IPS-18a (cell line): ENCODE measurements around the gene SOCS4.

Source experiments
- H3K27ac ChIP-seq: one replicate; pipeline ENCODE4 v1.5.1; 2013; ENCODE audit warnings: low read length
- H3K27me3 ChIP-seq: one replicate; pipeline ENCODE4 v1.6.1; 2013; ENCODE audit warnings: mild to moderate bottlenecking, low read length; ENCODE audit not compliant: control insufficient read depth, insufficient read depth
- H3K36me3 ChIP-seq: one replicate; pipeline ENCODE4 v1.6.1; 2013; ENCODE audit warnings: low read depth, low read length; ENCODE audit not compliant: control insufficient read depth
- H3K4me1 ChIP-seq: one replicate; pipeline ENCODE4 v1.6.1; 2013; ENCODE audit warnings: low read depth, low read length; ENCODE audit not compliant: control insufficient read depth
- H3K4me3 ChIP-seq: one replicate; pipeline ENCODE4 v1.5.1; 2013; ENCODE audit warnings: low read length
- H3K9ac ChIP-seq: one replicate; pipeline ENCODE4 v1.6.1; 2013; ENCODE audit warnings: mild to moderate bottlenecking, low read length, moderate library complexity
- H3K9me3 ChIP-seq: one replicate; pipeline ENCODE4 v1.6.1; 2013; ENCODE audit warnings: low read depth, low read length; ENCODE audit not compliant: control insufficient read depth

SOCS4 gene

DNA sequence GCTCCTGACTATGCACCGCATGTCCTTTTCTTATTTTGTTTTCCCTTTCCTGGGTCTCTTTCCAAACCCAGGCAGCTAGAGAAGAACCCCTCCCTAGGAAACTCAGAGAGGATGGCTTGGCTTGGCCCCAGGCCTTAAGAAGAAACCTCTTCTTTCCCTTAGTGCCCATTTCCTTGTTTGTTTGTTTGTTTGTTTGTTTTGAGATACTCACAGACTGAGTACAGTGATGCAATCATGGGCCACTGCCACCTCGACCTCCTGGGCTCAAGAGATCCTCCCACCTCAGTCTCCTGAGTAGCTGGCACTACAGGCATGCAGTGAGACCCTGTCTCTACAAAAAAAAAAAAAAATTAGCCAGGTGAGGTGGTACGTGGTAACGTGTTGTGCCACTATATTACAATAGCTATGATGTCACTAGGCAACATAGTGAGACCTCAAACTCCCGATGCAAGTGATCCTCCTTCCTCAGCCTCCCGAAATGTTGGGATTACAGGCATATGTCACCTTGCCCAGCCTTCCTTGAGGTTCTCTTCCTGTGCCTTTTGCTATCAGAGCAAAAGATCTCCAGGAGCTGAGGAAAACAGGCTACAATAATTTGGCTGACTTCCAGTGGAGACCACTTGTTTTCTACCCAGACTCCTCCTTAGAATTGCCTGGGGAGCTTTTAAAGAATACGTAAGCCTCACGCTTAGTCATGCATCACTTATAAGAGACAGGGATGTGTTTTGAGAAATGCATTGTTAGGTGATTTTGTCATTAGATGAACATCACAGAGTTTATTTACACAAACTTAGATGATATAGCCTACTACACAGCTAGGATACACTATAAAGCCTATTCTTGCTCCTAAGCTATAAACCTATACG lies 67.5 kb downstream of the SOCS4 start:
- Histone ChIP-seq H3K27ac (no peak overlapping the region), H3K4me1 (no peaks in the 10 kb centered on the region), H3K9me3 (no peaks in the 10 kb centered on the region), H3K27me3 (no peaks in the 10 kb centered on the region), H3K4me3 (no peak overlapping the region), H3K9ac (no peak overlapping the region), H3K36me3 (no peaks in the 10 kb centered on the region)

DNA sequence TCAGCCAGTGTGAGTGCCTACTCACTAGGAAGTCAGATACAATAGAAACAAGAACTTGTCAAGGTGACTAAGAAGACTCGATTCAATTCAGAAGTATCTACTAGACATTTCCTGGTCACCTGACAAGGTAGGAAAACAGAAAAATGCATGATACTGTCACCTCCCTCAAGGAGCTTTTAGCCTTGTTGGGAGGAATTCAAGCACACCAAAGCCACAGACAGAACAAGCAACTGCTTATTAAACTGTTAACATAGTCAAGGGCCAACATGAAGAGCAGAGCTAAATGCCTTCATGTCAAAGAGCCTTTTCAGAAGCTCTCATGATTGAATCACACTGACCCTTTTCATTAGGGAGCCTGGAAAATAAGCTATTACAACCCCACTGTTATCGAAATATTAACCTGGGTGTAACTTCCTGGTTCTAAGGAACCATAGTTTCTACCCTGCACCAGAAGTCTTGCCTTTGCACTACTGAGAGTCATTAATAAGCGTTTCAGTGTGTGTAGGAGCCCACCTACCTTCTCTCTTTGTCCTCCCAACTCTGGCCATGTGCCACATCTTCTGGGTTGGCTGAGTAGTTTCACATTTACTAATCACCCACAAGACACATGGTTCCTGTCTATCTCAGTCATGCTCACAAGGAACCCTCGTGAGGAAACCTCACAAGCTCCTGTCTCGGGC lies 71.0 kb downstream of the SOCS4 start:
- Histone ChIP-seq H3K4me3 (no peak overlapping the region), H3K27ac (no peak overlapping the region), H3K27me3 (no peaks in the 10 kb centered on the region), H3K4me1 (peaks cover 9% of the 10 kb centered on the region), H3K9ac (no peak overlapping the region), H3K9me3 (no peaks in the 10 kb centered on the region), H3K36me3 (no peaks in the 10 kb centered on the region)

- Histone ChIP-seq H3K27me3 (no peaks in the 10 kb centered on the region), H3K4me1 (peaks cover 14% of the 10 kb centered on the region), H3K9me3 (no peaks in the 10 kb centered on the region), H3K27ac (no peak overlapping the region), H3K9ac (no peak overlapping the region), H3K36me3 (no peaks in the 10 kb centered on the region), H3K4me3 (no peak overlapping the region)
Measured at GRCh38 chr14:55098561-55098898, 71.5 kb downstream of the SOCS4 start.
